ENCODE measurements around the gene CNTNAP2. TPM values are rescaled to one million over a fixed set of nuclear protein-coding genes. Genes with fewer than 3 reads are reported as not detected.

CNTNAP2 gene
- total and polyA plus RNA-seq, 9 of the 15 experiments (the other 6 are each of a cell fraction or from before 2014, with no cell fraction given): 0.04 to 0.62 (median 0.09) TPM; not detected in 4

DNA sequence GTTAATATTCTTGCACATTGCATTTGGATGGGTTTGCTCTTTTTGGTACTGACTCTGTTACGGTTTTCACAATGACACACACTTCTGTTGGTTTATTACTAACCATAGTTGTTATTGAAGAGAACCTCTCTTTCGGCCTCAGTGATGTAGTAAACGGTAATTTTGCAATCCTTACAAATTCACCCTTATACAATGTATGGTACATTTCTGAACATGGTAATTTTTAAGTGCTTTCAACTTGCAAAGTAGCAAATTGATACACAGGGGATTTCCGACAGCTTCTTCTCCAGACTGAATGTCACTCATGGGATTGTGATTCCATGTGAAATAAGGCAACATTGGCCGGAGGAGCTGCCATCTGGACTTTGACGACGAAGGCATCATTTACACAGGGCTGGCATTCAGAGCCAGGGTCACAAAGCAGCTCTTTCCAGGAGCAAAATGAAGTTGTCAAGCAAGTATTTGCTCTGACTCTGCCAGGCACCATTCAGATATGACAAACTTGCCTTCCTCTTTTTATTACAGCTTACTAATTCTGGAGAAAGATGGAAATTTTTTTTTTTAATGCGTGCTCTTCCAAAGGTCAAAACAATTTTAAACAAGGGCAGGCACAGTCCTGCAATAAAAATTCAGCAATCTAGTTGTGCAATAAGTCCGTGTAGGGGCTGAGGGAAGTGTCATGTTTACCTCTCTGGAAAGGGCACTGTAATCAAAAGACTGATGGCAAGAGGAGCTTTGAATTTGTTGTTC is 1762.5 kb downstream of the CNTNAP2 start:
- DNase-seq (ENCODE audit: extremely low read depth in 1 of 4, low spot score in 3 of 4) (no peak), ATAC-seq (no peak), FAIRE-seq (no peak)
- Histone ChIP-seq H3K4me3 (no peak overlapping the region), H3K27ac (ENCODE audit: extremely low read depth, low read depth, low read length) (no peak overlapping the region), H3K9ac (ENCODE audit: insufficient read depth in 1 of 2, low read depth in 2 of 2, low read length in 2 of 2) (no peak overlapping the region), H4K20me1 (replicated peaks; ENCODE audit: control insufficient read depth, insufficient read depth, low read length) (no peaks in the 10 kb centered on the region), H3K9me3 (replicated peaks; ENCODE audit: control insufficient read depth, insufficient read depth, low read depth, low read length) (0 out of 2 replicates have a peak, but pooled peaks cover 2% of the 10 kb centered on the region), H3K4me2 (ENCODE audit: insufficient read depth, low read length) (no peak overlapping the region), H3K4me1 (replicated peaks in 1 of 2; ENCODE audit: control insufficient read depth in 2 of 2, insufficient read depth in 2 of 2, low read length in 2 of 2) (no peaks in the 10 kb centered on the region), H3K79me2 (ENCODE audit: control insufficient read depth, insufficient read depth, low read length) (no peaks in the 10 kb centered on the region), H3K36me3 (ENCODE audit: control insufficient read depth, insufficient read depth, low read length) (no peaks in the 10 kb centered on the region), H3K9me1 (ENCODE audit: control insufficient read depth, insufficient read depth, low read length) (no peaks in the 10 kb centered on the region), H2AFZ (ENCODE audit: low read depth, low read length) (no peak overlapping the region), H3K27me3 (ENCODE audit: control insufficient read depth in 2 of 2, insufficient read depth in 2 of 2, low read length in 2 of 2) (no peaks in the 10 kb centered on the region)
- CTCF ChIA-PET (ENCODE audit: low intra/inter-chr PET ratio): no interaction called here
- in situ Hi-C loops (cut with MboI) (no loop called here), intact Hi-C loops (cut with micrococcal nuclease) (no loop called here)
- WGBS (ENCODE audit: insufficient coverage, low coverage, missing lambda C conversion rate): 2% methylated on average over 9 of the region's 9 CpGs
- POLR2A ChIA-PET: no interaction called here
- BruUV-seq (replicated peaks): no TSS peak
- TF ChIP-seq NELFE (IDR thresholded peaks at IDR 0.05; ENCODE audit: insufficient read depth, insufficient read length) (no peak), RAD51 (IDR thresholded peaks at IDR 0.05; ENCODE audit: borderline replicate concordance, low read depth) (no peak), ZNF436 (CRISPR knock-in tag; IDR thresholded peaks at IDR 0.05) (no peak), RCOR1 (IDR thresholded peaks at IDR 0.05; ENCODE audit: borderline replicate concordance in 1 of 2, low read depth in 2 of 2, low read length in 2 of 2) (no peak), HMG20A (CRISPR knock-in tag; conservative IDR thresholded peaks at IDR 0.05) (no peak), ZNF311 (CRISPR knock-in tag; IDR thresholded peaks at IDR 0.05) (no peak), CBX2 (IDR thresholded peaks at IDR 0.05; ENCODE audit: insufficient read depth, low read length, poor library complexity, severe bottlenecking) (no peak), SIN3A (IDR thresholded peaks at IDR 0.05; ENCODE audit: borderline replicate concordance in 2 of 2, control insufficient read depth in 1 of 2, low read depth in 2 of 2, low read length in 2 of 2) (no peak)
- TF ChIP-seq, protein P1, sequence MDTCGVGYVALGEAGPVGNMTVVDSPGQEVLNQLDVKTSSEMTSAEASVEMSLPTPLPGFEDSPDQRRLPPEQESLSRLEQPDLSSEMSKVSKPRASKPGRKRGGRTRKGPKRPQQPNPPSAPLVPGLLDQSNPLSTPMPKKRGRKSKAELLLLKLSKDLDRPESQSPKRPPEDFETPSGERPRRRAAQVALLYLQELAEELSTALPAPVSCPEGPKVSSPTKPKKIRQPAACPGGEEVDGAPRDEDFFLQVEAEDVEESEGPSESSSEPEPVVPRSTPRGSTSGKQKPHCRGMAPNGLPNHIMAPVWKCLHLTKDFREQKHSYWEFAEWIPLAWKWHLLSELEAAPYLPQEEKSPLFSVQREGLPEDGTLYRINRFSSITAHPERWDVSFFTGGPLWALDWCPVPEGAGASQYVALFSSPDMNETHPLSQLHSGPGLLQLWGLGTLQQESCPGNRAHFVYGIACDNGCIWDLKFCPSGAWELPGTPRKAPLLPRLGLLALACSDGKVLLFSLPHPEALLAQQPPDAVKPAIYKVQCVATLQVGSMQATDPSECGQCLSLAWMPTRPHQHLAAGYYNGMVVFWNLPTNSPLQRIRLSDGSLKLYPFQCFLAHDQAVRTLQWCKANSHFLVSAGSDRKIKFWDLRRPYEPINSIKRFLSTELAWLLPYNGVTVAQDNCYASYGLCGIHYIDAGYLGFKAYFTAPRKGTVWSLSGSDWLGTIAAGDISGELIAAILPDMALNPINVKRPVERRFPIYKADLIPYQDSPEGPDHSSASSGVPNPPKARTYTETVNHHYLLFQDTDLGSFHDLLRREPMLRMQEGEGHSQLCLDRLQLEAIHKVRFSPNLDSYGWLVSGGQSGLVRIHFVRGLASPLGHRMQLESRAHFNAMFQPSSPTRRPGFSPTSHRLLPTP (IDR thresholded peaks at IDR 0.05; ENCODE audit: borderline replicate concordance, extremely low read depth, insufficient read length): no peak
- TF ChIP-seq, protein P2, sequence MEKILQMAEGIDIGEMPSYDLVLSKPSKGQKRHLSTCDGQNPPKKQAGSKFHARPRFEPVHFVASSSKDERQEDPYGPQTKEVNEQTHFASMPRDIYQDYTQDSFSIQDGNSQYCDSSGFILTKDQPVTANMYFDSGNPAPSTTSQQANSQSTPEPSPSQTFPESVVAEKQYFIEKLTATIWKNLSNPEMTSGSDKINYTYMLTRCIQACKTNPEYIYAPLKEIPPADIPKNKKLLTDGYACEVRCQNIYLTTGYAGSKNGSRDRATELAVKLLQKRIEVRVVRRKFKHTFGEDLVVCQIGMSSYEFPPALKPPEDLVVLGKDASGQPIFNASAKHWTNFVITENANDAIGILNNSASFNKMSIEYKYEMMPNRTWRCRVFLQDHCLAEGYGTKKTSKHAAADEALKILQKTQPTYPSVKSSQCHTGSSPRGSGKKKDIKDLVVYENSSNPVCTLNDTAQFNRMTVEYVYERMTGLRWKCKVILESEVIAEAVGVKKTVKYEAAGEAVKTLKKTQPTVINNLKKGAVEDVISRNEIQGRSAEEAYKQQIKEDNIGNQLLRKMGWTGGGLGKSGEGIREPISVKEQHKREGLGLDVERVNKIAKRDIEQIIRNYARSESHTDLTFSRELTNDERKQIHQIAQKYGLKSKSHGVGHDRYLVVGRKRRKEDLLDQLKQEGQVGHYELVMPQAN (IDR thresholded peaks at IDR 0.05; ENCODE audit: borderline replicate concordance): no peak
